ENCODE measurements around the gene WNK4.

WNK4 gene

DNA sequence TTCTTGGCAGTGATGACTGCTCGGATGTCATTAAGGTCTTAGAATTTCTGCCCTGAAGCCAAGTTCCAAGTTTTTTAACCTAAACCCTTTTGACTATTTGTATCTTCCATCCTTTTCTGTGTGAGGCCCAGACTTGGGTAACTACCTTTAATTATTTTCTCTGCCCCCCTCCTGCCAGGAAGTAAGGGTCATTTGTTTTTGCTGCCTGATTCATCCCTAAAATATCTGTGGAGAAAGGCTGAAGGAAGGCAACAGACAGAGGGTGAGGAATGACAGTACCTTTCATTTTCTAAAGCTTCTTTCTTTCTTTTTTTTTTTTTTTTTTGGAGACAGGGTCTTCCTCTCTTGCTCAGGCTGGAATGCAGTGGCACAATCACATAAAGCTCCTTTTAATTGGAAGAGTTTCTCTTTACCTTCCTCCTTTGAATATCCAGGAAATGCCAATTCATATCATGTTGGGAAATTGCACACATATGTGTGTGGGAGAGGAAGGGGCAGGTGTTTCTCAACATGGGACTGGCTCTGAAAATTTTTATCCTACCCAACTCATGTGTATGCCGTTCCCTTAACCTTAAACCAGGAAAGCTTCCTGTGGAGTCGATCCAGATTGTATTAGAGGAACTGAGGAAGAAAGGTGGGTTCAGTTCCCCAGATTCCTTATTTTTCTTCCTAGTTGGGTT, 6.2 kb upstream of the WNK4 start:
- peak overlapping the region; percentile 72 for H3K27ac ChIP-seq (replicated peaks)
- H3K4me3 ChIP-seq (replicated peaks; ENCODE audit: insufficient read depth, low read length): peak overlapping the region; percentile 88
- no peak for DNase-seq (ENCODE audit: low read depth in 1 of 2, low spot score in 1 of 2)
- no peak for TF ChIP-seq CTCF (IDR thresholded peaks at IDR 0.05; ENCODE audit: insufficient read depth, low read length)
- no peak for TF ChIP-seq POLR2AphosphoS5 (IDR thresholded peaks at IDR 0.05; ENCODE audit: low read depth)
- no peak for TF ChIP-seq GABPA (IDR thresholded peaks at IDR 0.05; ENCODE audit: low read depth)
- TF ChIP-seq REST (IDR thresholded peaks at IDR 0.05; ENCODE audit: insufficient replicate concordance, low read depth): no peak
- TF ChIP-seq SPI1 (IDR thresholded peaks at IDR 0.05; ENCODE audit: borderline replicate concordance, low read depth): no peak
- H3K27me3 ChIP-seq (ENCODE audit: insufficient read depth, poor library complexity, severe bottlenecking): no peaks in the 10 kb centered on the region

DNA sequence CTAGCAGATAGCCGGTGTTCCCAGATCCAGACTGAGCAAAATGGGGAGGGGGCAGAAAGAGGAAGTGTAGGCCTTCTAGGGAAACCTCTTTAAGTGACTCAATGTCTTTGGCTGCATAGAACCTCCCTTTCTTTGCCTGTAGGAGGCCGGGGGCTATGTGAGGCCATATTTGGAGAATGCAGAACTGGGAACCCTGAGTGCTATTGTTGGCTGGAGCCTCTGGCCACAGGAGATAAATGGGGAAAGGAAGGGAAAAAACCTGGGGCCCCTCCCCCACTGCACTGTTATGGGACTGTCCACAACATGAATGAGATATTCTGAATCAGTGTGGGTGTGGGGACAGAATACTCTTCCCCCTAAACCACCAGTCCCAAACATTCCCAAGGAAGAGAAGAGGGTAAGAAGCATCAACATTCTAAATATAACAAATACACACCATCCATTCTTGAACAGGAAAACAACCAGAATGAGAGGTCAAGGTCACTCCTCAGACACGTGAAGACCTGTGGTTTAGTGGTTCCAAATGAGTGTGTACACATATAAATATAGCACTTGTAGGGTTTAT, 4.8 kb upstream of the WNK4 start:
- TF ChIP-seq REST (IDR thresholded peaks at IDR 0.05; ENCODE audit: insufficient replicate concordance, low read depth) (no peak), SPI1 (IDR thresholded peaks at IDR 0.05; ENCODE audit: borderline replicate concordance, low read depth) (peak; percentile 92), CTCF (IDR thresholded peaks at IDR 0.05; ENCODE audit: insufficient read depth, low read length) (no peak)
- Histone ChIP-seq H3K27me3 (ENCODE audit: insufficient read depth, poor library complexity, severe bottlenecking) (peaks cover under 1% of the 10 kb centered on the region), H3K27ac (replicated peaks) (no peak overlapping the region), H3K4me3 (replicated peaks; ENCODE audit: insufficient read depth, low read length) (no peak overlapping the region)
- peak; percentile 55 to 73 for DNase-seq (ENCODE audit: low read depth in 1 of 2, low spot score in 1 of 2)

DNA sequence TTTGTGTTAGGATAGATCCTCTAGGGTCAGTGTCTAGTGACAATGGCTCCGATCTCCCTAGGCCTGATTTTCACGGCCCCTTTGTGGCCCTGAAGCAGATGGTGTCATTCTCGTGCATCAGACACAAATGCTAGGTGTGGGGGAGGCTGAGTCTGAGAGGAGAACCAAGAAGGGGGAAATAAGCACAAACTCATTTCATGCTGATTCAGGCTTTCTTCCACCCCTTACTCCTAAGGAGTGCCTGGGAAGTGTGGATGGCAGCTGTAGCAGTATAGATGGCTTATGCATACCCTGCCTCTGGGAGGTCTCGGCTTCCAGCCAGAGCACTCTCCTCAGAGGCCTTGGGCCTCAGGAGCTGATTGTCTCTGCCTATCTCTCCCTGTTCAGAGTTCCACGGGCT, 1.8 kb upstream of the WNK4 start:
- no peak for DNase-seq (ENCODE audit: low read depth in 1 of 2, low spot score in 1 of 2)
- TF ChIP-seq CTCF (IDR thresholded peaks at IDR 0.05; ENCODE audit: insufficient read depth, low read length): no peak
- no peak for TF ChIP-seq SPI1 (IDR thresholded peaks at IDR 0.05; ENCODE audit: borderline replicate concordance, low read depth)
- TF ChIP-seq GABPA (IDR thresholded peaks at IDR 0.05; ENCODE audit: low read depth): no peak
- no peak for TF ChIP-seq POLR2AphosphoS5 (IDR thresholded peaks at IDR 0.05; ENCODE audit: low read depth)
- TF ChIP-seq REST (IDR thresholded peaks at IDR 0.05; ENCODE audit: insufficient replicate concordance, low read depth): no peak
- Histone ChIP-seq H3K4me3 (replicated peaks; ENCODE audit: insufficient read depth, low read length) (no peak overlapping the region), H3K27ac (replicated peaks) (no peak overlapping the region), H3K27me3 (ENCODE audit: insufficient read depth, poor library complexity, severe bottlenecking) (peaks cover 23% of the 10 kb centered on the region)
